WTC11 (cell line): ENCODE data around the gene TTC19.

Source experiments
- CREB1 ChIP-seq: sonication (generic); formaldehyde crosslinking; IDR thresholded peaks from 2 replicates; pipeline ENCODE4 v1.8.0; 2023; ENCODE audit warnings: mild to moderate bottlenecking, missing genetic modification reagents
- CTCF ChIP-seq: fragments of 200-600 bp; IDR thresholded peaks from 2 replicates; pipeline ENCODE4 v1.8.0; 2022; ENCODE audit warnings: antibody characterized with exemption
- ERG ChIP-seq: fragments of 250-450 bp; sonication (Bioruptor Pico); IDR thresholded peaks from 2 replicates; pipeline ENCODE4 v1.8.0; 2021; ENCODE audit warnings: mild to moderate bottlenecking
- ESRRA ChIP-seq: sonication (generic); formaldehyde crosslinking; IDR thresholded peaks from 2 replicates; pipeline ENCODE4 v1.8.1; 2022; ENCODE audit warnings: mild to moderate bottlenecking, missing genetic modification reagents, borderline replicate concordance
- FOXP1 ChIP-seq: sonication (generic); formaldehyde crosslinking; IDR thresholded peaks from 2 replicates; pipeline ENCODE4 v1.8.0; 2022; ENCODE audit warnings: missing genetic modification reagents, mild to moderate bottlenecking, moderate library complexity, borderline replicate concordance
- MAX ChIP-seq: sonication (generic); formaldehyde crosslinking; IDR thresholded peaks from 2 replicates; pipeline ENCODE4 v1.8.0; 2022; ENCODE audit warnings: mild to moderate bottlenecking, missing genetic modification reagents
- MLX ChIP-seq: sonication (generic); formaldehyde crosslinking; IDR thresholded peaks from 2 replicates; pipeline ENCODE4 v1.8.1; 2023; ENCODE audit warnings: mild to moderate bottlenecking, missing genetic modification reagents, moderate library complexity
- PREB ChIP-seq: sonication (generic); formaldehyde crosslinking; IDR thresholded peaks from 2 replicates; pipeline ENCODE4 v1.8.1; 2022; ENCODE audit warnings: mild to moderate bottlenecking, missing genetic modification reagents, moderate library complexity, borderline replicate concordance
- PRRX2 ChIP-seq: fragments of 250-450 bp; sonication (Bioruptor Pico); IDR thresholded peaks from 2 replicates; pipeline ENCODE4 v1.8.0; 2021; ENCODE audit warnings: mild to moderate bottlenecking
- SP1 ChIP-seq: sonication (generic); formaldehyde crosslinking; conservative IDR thresholded peaks from 2 replicates; pipeline ENCODE4 v1.8.1; 2022; ENCODE audit warnings: missing genetic modification reagents
- TCF7 ChIP-seq: sonication (generic); formaldehyde crosslinking; IDR thresholded peaks from 2 replicates; pipeline ENCODE4 v1.8.0; 2022; ENCODE audit warnings: mild to moderate bottlenecking, low read depth, missing genetic modification reagents, moderate library complexity
- ZNF138 ChIP-seq: sonication (generic); formaldehyde crosslinking; conservative IDR thresholded peaks from 2 replicates; pipeline ENCODE4 v1.8.1; 2022; ENCODE audit warnings: mild to moderate bottlenecking, moderate library complexity, missing genetic modification reagents
- ZNF317 ChIP-seq: sonication (generic); formaldehyde crosslinking; IDR thresholded peaks from 2 replicates; pipeline ENCODE4 v1.8.1; 2023; ENCODE audit warnings: low read depth, mild to moderate bottlenecking, moderate library complexity, missing genetic modification reagents, borderline replicate concordance

GRCh38 chr17:15958484-15958854 lies 41.2 kb upstream of the TTC19 start:
- TF ChIP-seq CTCF (no peak), MLX (CRISPR knock-in tag) (no peak), FOXP1 (CRISPR knock-in tag) (no peak), ZNF317 (no peak), TCF7 (no peak), SP1 (CRISPR knock-in tag) (no peak), ZNF138 (no peak), MAX (no peak), CREB1 (CRISPR knock-in tag) (no peak), ERG (CRISPR knock-in tag) (no peak), PREB (CRISPR knock-in tag) (no peak), PRRX2 (CRISPR knock-in tag) (no peak), ESRRA (CRISPR knock-in tag) (no peak)
